NT2/D1 (cell line): ENCODE data around the gene F5.

Experiments used
- SUZ12 ChIP-seq: IDR thresholded peaks from 2 replicates; pipeline ENCODE4 v1.6.1; 2011; ENCODE audit not compliant: insufficient read length, insufficient read depth; ENCODE audit errors: extremely low read depth
- YY1 ChIP-seq: IDR thresholded peaks from 2 replicates; pipeline ENCODE4 v1.6.1; 2011; ENCODE audit not compliant: insufficient read length, insufficient read depth

DNA sequence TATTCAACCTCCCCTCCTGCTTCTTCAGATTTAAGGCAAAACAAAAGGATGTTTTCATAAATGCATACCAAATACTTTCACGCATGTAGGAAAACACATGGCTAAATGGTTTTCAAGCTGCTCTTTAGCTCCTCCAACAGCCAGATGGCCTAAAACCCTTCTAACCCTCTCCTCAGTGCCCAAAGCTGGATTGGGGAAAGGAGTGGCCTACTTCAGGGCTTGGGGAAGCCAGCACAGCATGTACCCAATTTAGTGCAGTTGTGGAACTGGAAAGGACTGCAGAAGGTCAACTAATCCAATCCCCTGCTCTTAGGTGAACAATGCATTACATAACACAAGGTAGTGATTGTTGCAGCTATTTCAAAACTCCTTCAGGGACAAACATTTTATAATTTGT lies 9.3 kb downstream of the F5 start:
- TF ChIP-seq YY1 (no peak), SUZ12 (no peak)
